Left cardiac atrium (tissue), 4 donors: Measurements from ENCODE around the gene SMG1. TPM values are rescaled to one million over a fixed set of nuclear protein-coding genes. Genes with fewer than 3 reads are reported as not detected.

Source experiments
- ATAC-seq, 2 donors: fragments of 200-7000 bp; cut with Tn5 transposase; one replicate each; pipeline ENCODE4 v1.9.1; 2020; ENCODE audit warnings: mild to moderate bottlenecking in 2 of 2, moderate library complexity in 2 of 2
- DNase-seq: peaks from one replicate; pipeline ENCODE4 v3.0.0-alpha.2; 2020
- intact Hi-C, 2 donors: fragments of 100-400 bp; cut with DNase I; formaldehyde crosslinking; loops; one replicate each; pipeline versions ENCODE4 v1.14.1 to v1.15.1; 2022 to 2023
- total RNA-seq, 2 donors: library from RNA; stranded (reverse); fragmentation: NEBNext Ultra II Directional; extraction: Animal tissue kit (Norgen Biotek cat#: 25700); gene quantifications; one replicate each; pipeline ENCODE4 v1.2.1, GENCODE V29; 2021
- donor health status: DM: no; HTN: yes; CAD: no.
- donor health status: DM: no; HTN: yes; CAD: no; lungs with severe emphysema.
- donor health status: DM: yes; HTN: yes; CAD: no.
- donor health status: Dilated cardiomyopathy.

Gene SMG1
- total RNA-seq, 2 donors from 2014 or later, result 37.7 to 41.9 TPM

- DNase-seq (no peak), ATAC-seq (no peak)
- intact Hi-C loops, result loop anchor here in 1 of 2 donors (10.0 kb wide), 1 partner anchor 159 kb away; no protein-coding TSS in a partner anchor
Measured at GRCh38 chr16:18805257-18805773, 120.9 kb downstream of the SMG1 start.

GRCh38 chr16:18804540-18804939, 121.7 kb downstream of the SMG1 start:
- ATAC-seq, result no peak
- intact Hi-C loops, result loop anchor here in 1 of 2 donors (10.0 kb wide), 1 partner anchor 160 kb away; no protein-coding TSS in a partner anchor
- DNase-seq, result no peak

- no peak for ATAC-seq
- DNase-seq, result no peak
- intact Hi-C loops, result loop anchor here in 1 of 2 donors (10.0 kb wide), 1 partner anchor 161 kb away; no protein-coding TSS in a partner anchor
Measured at GRCh38 chr16:18803569-18804462, 122.4 kb downstream of the SMG1 start.

- DNase-seq, result no peak
Measured at GRCh38 chr16:18802767-18803343, 123.4 kb downstream of the SMG1 start.

GRCh38 chr16:18801145-18801972, 124.8 kb downstream of the SMG1 start, which contains the start of gene ARL6IP1:
Gene ARL6IP1 (minus strand): TSS chr16:18801549. CDS start chr16:18801466, 83 bp downstream.
- DNase-seq (peak; percentile 100), ATAC-seq (peak; percentile 98 to 99)
- intact Hi-C loops, result loop anchor here in 1 of 2 donors (10.0 kb wide), 1 partner anchor 163 kb away; no protein-coding TSS in a partner anchor

More at GRCh38 chr16:18802767-18803343, 123.4 kb downstream of the SMG1 start:
- intact Hi-C loops, result loop anchor here in 1 of 2 donors (10.0 kb wide), 1 partner anchor 162 kb away; no protein-coding TSS in a partner anchor
- ATAC-seq, result no peak

- DNase-seq (peak; percentile 28), ATAC-seq (peak in 1 of 2 donors; percentile 1)
- intact Hi-C loops, result loop anchor here in 1 of 2 donors (10.0 kb wide), 1 partner anchor 164 kb away; no protein-coding TSS in a partner anchor
Measured at GRCh38 chr16:18800775-18801144, 125.4 kb downstream of the SMG1 start.

- intact Hi-C loops, result loop anchor here in 1 of 2 donors (10.0 kb wide), 1 partner anchor 165 kb away; no protein-coding TSS in a partner anchor
- ATAC-seq (no peak), DNase-seq (no peak)
Measured at GRCh38 chr16:18800293-18800692, 125.9 kb downstream of the SMG1 start.

- ATAC-seq (no peak), DNase-seq (no peak)
- intact Hi-C loops, result no loop called here
Measured at GRCh38 chr16:18799500-18799899, 126.7 kb downstream of the SMG1 start.

GRCh38 chr16:18797746-18798145, 128.5 kb downstream of the SMG1 start:
- ATAC-seq (no peak), DNase-seq (no peak)
- intact Hi-C loops, result no loop called here

GRCh38 chr16:18796377-18796776, 129.8 kb downstream of the SMG1 start:
- intact Hi-C loops, result no loop called here
- no peak for ATAC-seq
- no peak for DNase-seq

GRCh38 chr16:18792836-18793433, 133.3 kb downstream of the SMG1 start:
- intact Hi-C loops, result no loop called here
- ATAC-seq, result no peak

GRCh38 chr16:18789850-18790706, 136.1 kb downstream of the SMG1 start, which contains the start of gene RPS15A:
Gene RPS15A (minus strand): TSS chr16:18790334. CDS start chr16:18789113, 1,221 bp downstream.
- ATAC-seq, result peak; percentile 99
- intact Hi-C loops, result no loop called here

More at GRCh38 chr16:18792836-18793433, 133.3 kb downstream of the SMG1 start:
- no peak for DNase-seq

GRCh38 chr16:18789515-18789849, 136.7 kb downstream of the SMG1 start:
- intact Hi-C loops, result no loop called here
- peak in 1 of 2 donors; percentile 1 for ATAC-seq

More at GRCh38 chr16:18789850-18790706, 136.1 kb downstream of the SMG1 start, which contains the start of gene RPS15A:
- DNase-seq, result peak; percentile 95

GRCh38 chr16:18788828-18789514, 137.2 kb downstream of the SMG1 start:
- DNase-seq (no peak), ATAC-seq (peak in 1 of 2 donors; percentile 2)
- intact Hi-C loops, result no loop called here

More at GRCh38 chr16:18789515-18789849, 136.7 kb downstream of the SMG1 start:
- no peak for DNase-seq

- DNase-seq (no peak), ATAC-seq (no peak)
- intact Hi-C loops, result no loop called here
Measured at GRCh38 chr16:18784917-18785623, 141.1 kb downstream of the SMG1 start.
